ENCODE measurements around the gene GART. TPM values are rescaled to one million over a fixed set of nuclear protein-coding genes. Genes with fewer than 3 reads are reported as not detected.

Gene GART
- total RNA-seq, 1 experiment from 2014 or later, result 241 TPM

DNA sequence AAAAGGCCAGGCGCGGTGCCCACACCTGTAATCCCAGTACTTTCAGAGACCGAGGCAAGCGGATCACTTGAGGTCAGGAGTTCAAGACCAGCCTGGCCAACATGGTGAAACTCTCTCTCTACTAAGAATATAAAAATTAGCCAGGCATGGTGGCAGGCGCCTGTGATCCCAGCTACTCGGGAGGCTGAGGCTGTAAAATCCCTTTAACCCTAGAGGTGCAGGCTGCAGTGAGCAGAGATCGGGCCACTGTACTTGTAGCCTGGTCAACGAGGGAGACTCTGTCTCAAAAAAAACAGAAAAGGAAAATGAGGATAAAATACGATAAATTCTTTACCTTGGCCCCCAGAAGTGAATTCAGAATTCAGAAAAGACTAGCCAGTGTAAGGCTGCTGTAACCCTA is 63.7 kb downstream of the GART start (continued):
- TF ChIP-seq, protein P1, sequence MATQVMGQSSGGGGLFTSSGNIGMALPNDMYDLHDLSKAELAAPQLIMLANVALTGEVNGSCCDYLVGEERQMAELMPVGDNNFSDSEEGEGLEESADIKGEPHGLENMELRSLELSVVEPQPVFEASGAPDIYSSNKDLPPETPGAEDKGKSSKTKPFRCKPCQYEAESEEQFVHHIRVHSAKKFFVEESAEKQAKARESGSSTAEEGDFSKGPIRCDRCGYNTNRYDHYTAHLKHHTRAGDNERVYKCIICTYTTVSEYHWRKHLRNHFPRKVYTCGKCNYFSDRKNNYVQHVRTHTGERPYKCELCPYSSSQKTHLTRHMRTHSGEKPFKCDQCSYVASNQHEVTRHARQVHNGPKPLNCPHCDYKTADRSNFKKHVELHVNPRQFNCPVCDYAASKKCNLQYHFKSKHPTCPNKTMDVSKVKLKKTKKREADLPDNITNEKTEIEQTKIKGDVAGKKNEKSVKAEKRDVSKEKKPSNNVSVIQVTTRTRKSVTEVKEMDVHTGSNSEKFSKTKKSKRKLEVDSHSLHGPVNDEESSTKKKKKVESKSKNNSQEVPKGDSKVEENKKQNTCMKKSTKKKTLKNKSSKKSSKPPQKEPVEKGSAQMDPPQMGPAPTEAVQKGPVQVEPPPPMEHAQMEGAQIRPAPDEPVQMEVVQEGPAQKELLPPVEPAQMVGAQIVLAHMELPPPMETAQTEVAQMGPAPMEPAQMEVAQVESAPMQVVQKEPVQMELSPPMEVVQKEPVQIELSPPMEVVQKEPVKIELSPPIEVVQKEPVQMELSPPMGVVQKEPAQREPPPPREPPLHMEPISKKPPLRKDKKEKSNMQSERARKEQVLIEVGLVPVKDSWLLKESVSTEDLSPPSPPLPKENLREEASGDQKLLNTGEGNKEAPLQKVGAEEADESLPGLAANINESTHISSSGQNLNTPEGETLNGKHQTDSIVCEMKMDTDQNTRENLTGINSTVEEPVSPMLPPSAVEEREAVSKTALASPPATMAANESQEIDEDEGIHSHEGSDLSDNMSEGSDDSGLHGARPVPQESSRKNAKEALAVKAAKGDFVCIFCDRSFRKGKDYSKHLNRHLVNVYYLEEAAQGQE (IDR thresholded peaks at IDR 0.05; ENCODE audit: low read depth), result no peak
- TF ChIP-seq FOSL1 (IDR thresholded peaks at IDR 0.05; ENCODE audit: low read depth) (no peak), YY1 (IDR thresholded peaks at IDR 0.05; ENCODE audit: extremely low read depth, insufficient replicate concordance, low read depth, low read length) (no peak), CEBPB (IDR thresholded peaks at IDR 0.05; ENCODE audit: low read depth) (no peak)
- TF ChIP-seq, protein P2, sequence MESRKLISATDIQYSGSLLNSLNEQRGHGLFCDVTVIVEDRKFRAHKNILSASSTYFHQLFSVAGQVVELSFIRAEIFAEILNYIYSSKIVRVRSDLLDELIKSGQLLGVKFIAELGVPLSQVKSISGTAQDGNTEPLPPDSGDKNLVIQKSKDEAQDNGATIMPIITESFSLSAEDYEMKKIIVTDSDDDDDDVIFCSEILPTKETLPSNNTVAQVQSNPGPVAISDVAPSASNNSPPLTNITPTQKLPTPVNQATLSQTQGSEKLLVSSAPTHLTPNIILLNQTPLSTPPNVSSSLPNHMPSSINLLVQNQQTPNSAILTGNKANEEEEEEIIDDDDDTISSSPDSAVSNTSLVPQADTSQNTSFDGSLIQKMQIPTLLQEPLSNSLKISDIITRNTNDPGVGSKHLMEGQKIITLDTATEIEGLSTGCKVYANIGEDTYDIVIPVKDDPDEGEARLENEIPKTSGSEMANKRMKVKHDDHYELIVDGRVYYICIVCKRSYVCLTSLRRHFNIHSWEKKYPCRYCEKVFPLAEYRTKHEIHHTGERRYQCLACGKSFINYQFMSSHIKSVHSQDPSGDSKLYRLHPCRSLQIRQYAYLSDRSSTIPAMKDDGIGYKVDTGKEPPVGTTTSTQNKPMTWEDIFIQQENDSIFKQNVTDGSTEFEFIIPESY (IDR thresholded peaks at IDR 0.05; ENCODE audit: extremely low read depth, insufficient replicate concordance, low read length), result no peak

DNA sequence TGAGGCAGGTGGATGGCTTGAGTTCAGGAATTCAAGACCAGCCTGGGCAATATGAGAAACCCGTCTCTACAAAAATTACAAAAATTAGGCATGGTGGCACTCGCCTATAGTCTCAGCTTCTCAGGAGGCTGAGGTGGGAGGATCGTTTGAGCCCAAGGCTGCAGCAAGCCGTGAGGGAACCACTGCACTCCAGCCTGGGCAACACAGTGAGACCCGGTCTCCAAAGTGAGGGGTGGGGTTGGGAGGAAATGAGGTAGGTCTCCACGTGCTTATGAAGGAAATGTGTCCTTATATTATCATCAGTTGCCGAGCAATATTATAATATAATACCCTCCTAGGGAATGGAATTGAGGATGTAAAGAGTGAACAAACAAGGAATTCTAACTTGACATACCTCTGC is 64.9 kb downstream of the GART start:
- H3K36me3 ChIP-seq (ENCODE audit: control insufficient read depth in 1 of 2, insufficient read depth in 2 of 2, low read length in 2 of 2), result no peaks in the 10 kb centered on the region
- no peaks in the 10 kb centered on the region for H3K27me3 ChIP-seq (ENCODE audit: insufficient read depth, low read length)
- no peaks in the 10 kb centered on the region for H3K9me2 ChIP-seq (ENCODE audit: insufficient read depth)
- 0 out of 4 replicates have a peak, but pooled peaks cover 0 to 6% of the 10 kb centered on the region in 2 experiments for H3K9me3 ChIP-seq (ENCODE audit: control insufficient read depth in 1 of 2, insufficient read depth in 1 of 2, low read depth in 1 of 2, low read length in 2 of 2)
- no peak overlapping the region for H3K4me2 ChIP-seq (ENCODE audit: low read length)
- ChIA-PET CTCF (interaction anchor here (0.6 to 1.2 kb wide), 2 partner anchors 277 to 706 kb away, joined by 3 to 4 read pairs; partner anchors contain the start of gene PAXBP1), RAD21 (ENCODE audit: low non-redundant PET in 1 of 2, low total read pairs in 2 of 2, uncharacterized antibody in 2 of 2, unreplicated experiment in 2 of 2) (no interaction called here), POLR2A (interaction anchor here (1.3 kb wide), 1 partner anchor 15 kb away, joined by 4 read pairs; the partner anchor contains the start of gene DNAJC28)
- DNase-seq (ENCODE audit: low read depth, low spot score) (no peak), ATAC-seq (no peak)
- peaks cover 15% of the 10 kb centered on the region; the same call in 1 of the 2 replicates for H3K79me2 ChIP-seq (ENCODE audit: insufficient read depth, low read length)
- intact Hi-C loops (cut with micrococcal nuclease), result no loop called here
- H3K27ac ChIP-seq (ENCODE audit: low read depth, low read length), result no peak overlapping the region
- no peaks in the 10 kb centered on the region for H4K20me1 ChIP-seq (ENCODE audit: insufficient read depth)
- no peak overlapping the region for H3K9ac ChIP-seq (ENCODE audit: low read length)
- H3K4me1 ChIP-seq (ENCODE audit: control insufficient read depth in 1 of 2, insufficient read depth in 2 of 2, low read length in 2 of 2), result peaks cover 5 to 13% of the 10 kb centered on the region in 2 experiments
- no peak overlapping the region for H3K4me3 ChIP-seq (replicated peaks in 1 of 2; ENCODE audit: low read depth in 1 of 2, low read length in 2 of 2)
- H2AFZ ChIP-seq (ENCODE audit: low read depth, low read length, poor library complexity, severe bottlenecking), result no peak overlapping the region
- BruUV-seq (replicated peaks), result no TSS peak
- TF ChIP-seq SIN3A (IDR thresholded peaks at IDR 0.05; ENCODE audit: low read depth), result no peak
- TF ChIP-seq, protein P3, sequence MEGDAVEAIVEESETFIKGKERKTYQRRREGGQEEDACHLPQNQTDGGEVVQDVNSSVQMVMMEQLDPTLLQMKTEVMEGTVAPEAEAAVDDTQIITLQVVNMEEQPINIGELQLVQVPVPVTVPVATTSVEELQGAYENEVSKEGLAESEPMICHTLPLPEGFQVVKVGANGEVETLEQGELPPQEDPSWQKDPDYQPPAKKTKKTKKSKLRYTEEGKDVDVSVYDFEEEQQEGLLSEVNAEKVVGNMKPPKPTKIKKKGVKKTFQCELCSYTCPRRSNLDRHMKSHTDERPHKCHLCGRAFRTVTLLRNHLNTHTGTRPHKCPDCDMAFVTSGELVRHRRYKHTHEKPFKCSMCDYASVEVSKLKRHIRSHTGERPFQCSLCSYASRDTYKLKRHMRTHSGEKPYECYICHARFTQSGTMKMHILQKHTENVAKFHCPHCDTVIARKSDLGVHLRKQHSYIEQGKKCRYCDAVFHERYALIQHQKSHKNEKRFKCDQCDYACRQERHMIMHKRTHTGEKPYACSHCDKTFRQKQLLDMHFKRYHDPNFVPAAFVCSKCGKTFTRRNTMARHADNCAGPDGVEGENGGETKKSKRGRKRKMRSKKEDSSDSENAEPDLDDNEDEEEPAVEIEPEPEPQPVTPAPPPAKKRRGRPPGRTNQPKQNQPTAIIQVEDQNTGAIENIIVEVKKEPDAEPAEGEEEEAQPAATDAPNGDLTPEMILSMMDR (IDR thresholded peaks at IDR 0.05 in 2 of 3, conservative IDR thresholded peaks at IDR 0.05 in 1 of 3; ENCODE audit: borderline replicate concordance in 1 of 3, insufficient read depth in 1 of 3, low read depth in 2 of 3, low read length in 2 of 3), result no peak
- no peak for TF ChIP-seq TCF7L2 (IDR thresholded peaks at IDR 0.05; ENCODE audit: borderline replicate concordance, extremely low read depth, insufficient read depth, insufficient read length)
- TF ChIP-seq CBX3 (IDR thresholded peaks at IDR 0.05; ENCODE audit: low read depth), result no peak
- TF ChIP-seq YY1 (IDR thresholded peaks at IDR 0.05; ENCODE audit: extremely low read depth, insufficient replicate concordance, low read depth, low read length), result no peak
- TF ChIP-seq EZH2phosphoT487 (IDR thresholded peaks at IDR 0.05; ENCODE audit: borderline replicate concordance), result no peak
- TF ChIP-seq EGR1 (IDR thresholded peaks at IDR 0.05; ENCODE audit: low read depth), result no peak
- TF ChIP-seq, protein P4, sequence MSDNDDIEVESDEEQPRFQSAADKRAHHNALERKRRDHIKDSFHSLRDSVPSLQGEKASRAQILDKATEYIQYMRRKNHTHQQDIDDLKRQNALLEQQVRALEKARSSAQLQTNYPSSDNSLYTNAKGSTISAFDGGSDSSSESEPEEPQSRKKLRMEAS (IDR thresholded peaks at IDR 0.05), result no peak
- TF ChIP-seq ZFX (IDR thresholded peaks at IDR 0.05), result no peak
- TF ChIP-seq, protein P2 (IDR thresholded peaks at IDR 0.05; ENCODE audit: extremely low read depth, insufficient replicate concordance, low read length), result no peak

Data from HCT116 (cell line).